ENCODE results near the gene LBX2. TPM values are rescaled to one million over a fixed set of nuclear protein-coding genes. Genes with fewer than 3 reads are reported as not detected.

The LBX2 gene
- total and polyA plus RNA-seq, 10 of the 15 experiments (the other 5 are each of a cell fraction or from before 2014, with no cell fraction given) = 0.08 to 4.0 (median 0.27) TPM

DNA sequence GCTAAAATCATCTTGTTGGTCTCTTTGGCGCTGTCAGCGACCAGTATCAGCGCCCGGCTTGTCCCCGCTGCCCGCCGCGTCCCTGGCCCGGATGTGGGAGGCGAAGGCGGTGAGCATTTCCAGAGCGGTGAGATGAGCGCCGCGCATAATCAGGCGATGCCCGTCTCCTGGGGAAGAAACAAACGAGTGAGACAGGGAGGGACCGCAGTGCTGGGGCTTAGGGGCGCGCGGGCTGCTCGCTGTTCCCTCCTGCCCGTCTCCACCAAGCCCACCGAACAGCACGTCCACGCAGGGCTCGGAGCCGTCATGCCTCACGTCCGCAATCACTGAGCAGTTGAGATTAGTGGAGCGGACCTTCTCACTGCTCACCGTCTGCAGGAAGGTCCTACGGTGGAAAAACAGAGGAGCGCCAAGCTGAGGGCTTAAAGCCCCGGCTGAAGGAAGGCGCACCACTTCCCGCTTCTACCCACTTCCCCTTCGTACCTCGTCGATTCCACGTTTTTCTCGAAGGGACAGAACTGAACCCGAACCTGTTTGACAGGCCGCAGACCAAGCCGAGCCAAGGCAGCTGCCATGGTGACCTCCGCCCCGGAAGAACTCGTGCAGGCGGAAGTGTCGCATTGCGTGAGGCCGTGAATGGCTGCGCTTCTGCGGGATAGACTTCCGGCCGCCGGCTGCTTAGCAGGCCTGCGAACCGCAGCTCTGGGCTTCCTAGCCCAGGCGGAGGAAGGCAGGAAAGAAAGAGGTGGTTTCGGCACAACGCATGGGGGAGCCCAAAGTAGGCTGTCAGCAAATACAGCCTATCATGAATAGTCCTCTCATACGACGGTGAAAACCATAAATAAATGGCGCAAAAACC is 27.1 kb downstream of the LBX2 start, which contains the start of gene MRPL53 (continued):
- TF ChIP-seq, protein P1, sequence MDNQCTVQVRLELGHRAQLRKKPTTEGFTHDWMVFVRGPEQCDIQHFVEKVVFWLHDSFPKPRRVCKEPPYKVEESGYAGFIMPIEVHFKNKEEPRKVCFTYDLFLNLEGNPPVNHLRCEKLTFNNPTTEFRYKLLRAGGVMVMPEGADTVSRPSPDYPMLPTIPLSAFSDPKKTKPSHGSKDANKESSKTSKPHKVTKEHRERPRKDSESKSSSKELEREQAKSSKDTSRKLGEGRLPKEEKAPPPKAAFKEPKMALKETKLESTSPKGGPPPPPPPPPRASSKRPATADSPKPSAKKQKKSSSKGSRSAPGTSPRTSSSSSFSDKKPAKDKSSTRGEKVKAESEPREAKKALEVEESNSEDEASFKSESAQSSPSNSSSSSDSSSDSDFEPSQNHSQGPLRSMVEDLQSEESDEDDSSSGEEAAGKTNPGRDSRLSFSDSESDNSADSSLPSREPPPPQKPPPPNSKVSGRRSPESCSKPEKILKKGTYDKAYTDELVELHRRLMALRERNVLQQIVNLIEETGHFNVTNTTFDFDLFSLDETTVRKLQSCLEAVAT (IDR thresholded peaks at IDR 0.05) = peak; percentile 73
- peak; percentile 68; the same call in 1 of the 2 replicates for TF ChIP-seq TCF7 (IDR thresholded peaks at IDR 0.05; ENCODE audit: borderline replicate concordance)
- TF ChIP-seq CREM (IDR thresholded peaks at IDR 0.05; ENCODE audit: low read depth) = peak; percentile 91
- TF ChIP-seq SIN3A (IDR thresholded peaks at IDR 0.05; ENCODE audit: low read depth, low read length) = no peak; the same call in 1 of the 2 replicates
- TF ChIP-seq, protein P2, sequence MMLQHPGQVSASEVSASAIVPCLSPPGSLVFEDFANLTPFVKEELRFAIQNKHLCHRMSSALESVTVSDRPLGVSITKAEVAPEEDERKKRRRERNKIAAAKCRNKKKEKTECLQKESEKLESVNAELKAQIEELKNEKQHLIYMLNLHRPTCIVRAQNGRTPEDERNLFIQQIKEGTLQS (IDR thresholded peaks at IDR 0.05; ENCODE audit: borderline replicate concordance, extremely low read depth, low read depth, low read length) = no peak
- 0 out of 2 replicates have a peak, but pooled peaks have one; percentile 74 for TF ChIP-seq CHD1 (IDR thresholded peaks at IDR 0.05; ENCODE audit: low read depth, low read length)
- TF ChIP-seq, protein P3, sequence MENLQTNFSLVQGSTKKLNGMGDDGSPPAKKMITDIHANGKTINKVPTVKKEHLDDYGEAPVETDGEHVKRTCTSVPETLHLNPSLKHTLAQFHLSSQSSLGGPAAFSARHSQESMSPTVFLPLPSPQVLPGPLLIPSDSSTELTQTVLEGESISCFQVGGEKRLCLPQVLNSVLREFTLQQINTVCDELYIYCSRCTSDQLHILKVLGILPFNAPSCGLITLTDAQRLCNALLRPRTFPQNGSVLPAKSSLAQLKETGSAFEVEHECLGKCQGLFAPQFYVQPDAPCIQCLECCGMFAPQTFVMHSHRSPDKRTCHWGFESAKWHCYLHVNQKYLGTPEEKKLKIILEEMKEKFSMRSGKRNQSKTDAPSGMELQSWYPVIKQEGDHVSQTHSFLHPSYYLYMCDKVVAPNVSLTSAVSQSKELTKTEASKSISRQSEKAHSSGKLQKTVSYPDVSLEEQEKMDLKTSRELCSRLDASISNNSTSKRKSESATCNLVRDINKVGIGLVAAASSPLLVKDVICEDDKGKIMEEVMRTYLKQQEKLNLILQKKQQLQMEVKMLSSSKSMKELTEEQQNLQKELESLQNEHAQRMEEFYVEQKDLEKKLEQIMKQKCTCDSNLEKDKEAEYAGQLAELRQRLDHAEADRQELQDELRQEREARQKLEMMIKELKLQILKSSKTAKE (IDR thresholded peaks at IDR 0.05; ENCODE audit: low read depth, poor library complexity, severe bottlenecking) = peak; percentile 13
- TF ChIP-seq TBL1XR1 (IDR thresholded peaks at IDR 0.05; ENCODE audit: low read depth, low read length) = peak; percentile 21; the same call in 1 of the 2 replicates
- peak; percentile 35; the same call in 1 of the 2 replicates for TF ChIP-seq FOXM1 (IDR thresholded peaks at IDR 0.05; ENCODE audit: low read depth, low read length)
- no peak for TF ChIP-seq CHD4 (IDR thresholded peaks at IDR 0.05)
- TF ChIP-seq POLR2AphosphoS2 (IDR thresholded peaks at IDR 0.05; ENCODE audit: low read depth, low read length) = peak; percentile 99
- no peak for TF ChIP-seq NRF1 (conservative IDR thresholded peaks at IDR 0.05; ENCODE audit: low read depth, low read length)
- peak; percentile 84 for TF ChIP-seq SREBF1 (IDR thresholded peaks at IDR 0.05; ENCODE audit: low read length)
- TF ChIP-seq, protein P4, sequence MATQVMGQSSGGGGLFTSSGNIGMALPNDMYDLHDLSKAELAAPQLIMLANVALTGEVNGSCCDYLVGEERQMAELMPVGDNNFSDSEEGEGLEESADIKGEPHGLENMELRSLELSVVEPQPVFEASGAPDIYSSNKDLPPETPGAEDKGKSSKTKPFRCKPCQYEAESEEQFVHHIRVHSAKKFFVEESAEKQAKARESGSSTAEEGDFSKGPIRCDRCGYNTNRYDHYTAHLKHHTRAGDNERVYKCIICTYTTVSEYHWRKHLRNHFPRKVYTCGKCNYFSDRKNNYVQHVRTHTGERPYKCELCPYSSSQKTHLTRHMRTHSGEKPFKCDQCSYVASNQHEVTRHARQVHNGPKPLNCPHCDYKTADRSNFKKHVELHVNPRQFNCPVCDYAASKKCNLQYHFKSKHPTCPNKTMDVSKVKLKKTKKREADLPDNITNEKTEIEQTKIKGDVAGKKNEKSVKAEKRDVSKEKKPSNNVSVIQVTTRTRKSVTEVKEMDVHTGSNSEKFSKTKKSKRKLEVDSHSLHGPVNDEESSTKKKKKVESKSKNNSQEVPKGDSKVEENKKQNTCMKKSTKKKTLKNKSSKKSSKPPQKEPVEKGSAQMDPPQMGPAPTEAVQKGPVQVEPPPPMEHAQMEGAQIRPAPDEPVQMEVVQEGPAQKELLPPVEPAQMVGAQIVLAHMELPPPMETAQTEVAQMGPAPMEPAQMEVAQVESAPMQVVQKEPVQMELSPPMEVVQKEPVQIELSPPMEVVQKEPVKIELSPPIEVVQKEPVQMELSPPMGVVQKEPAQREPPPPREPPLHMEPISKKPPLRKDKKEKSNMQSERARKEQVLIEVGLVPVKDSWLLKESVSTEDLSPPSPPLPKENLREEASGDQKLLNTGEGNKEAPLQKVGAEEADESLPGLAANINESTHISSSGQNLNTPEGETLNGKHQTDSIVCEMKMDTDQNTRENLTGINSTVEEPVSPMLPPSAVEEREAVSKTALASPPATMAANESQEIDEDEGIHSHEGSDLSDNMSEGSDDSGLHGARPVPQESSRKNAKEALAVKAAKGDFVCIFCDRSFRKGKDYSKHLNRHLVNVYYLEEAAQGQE (IDR thresholded peaks at IDR 0.05; ENCODE audit: low read depth, low read length) = no peak
- peak; percentile 91 for TF ChIP-seq CBFB (IDR thresholded peaks at IDR 0.05; ENCODE audit: low read depth)
- TF ChIP-seq, protein P5, sequence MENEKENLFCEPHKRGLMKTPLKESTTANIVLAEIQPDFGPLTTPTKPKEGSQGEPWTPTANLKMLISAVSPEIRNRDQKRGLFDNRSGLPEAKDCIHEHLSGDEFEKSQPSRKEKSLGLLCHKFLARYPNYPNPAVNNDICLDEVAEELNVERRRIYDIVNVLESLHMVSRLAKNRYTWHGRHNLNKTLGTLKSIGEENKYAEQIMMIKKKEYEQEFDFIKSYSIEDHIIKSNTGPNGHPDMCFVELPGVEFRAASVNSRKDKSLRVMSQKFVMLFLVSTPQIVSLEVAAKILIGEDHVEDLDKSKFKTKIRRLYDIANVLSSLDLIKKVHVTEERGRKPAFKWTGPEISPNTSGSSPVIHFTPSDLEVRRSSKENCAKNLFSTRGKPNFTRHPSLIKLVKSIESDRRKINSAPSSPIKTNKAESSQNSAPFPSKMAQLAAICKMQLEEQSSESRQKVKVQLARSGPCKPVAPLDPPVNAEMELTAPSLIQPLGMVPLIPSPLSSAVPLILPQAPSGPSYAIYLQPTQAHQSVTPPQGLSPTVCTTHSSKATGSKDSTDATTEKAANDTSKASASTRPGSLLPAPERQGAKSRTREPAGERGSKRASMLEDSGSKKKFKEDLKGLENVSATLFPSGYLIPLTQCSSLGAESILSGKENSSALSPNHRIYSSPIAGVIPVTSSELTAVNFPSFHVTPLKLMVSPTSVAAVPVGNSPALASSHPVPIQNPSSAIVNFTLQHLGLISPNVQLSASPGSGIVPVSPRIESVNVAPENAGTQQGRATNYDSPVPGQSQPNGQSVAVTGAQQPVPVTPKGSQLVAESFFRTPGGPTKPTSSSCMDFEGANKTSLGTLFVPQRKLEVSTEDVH (IDR thresholded peaks at IDR 0.05; ENCODE audit: low read depth, partially characterized antibody) = peak; percentile 86
- TF ChIP-seq MTA3 (IDR thresholded peaks at IDR 0.05; ENCODE audit: borderline replicate concordance, low read length) = peak; percentile 68; the same call in 1 of the 2 replicates
- peak; percentile 82; the same call in 1 of the 2 replicates for TF ChIP-seq TCF3 (IDR thresholded peaks at IDR 0.05; ENCODE audit: borderline replicate concordance, insufficient read depth, low read depth, low read length)
- peak; percentile 88 for TF ChIP-seq TCF12 (IDR thresholded peaks at IDR 0.05; ENCODE audit: low read depth, low read length)
